GM19438 (cell line): ENCODE results near the gene RRAD.
A peak's percentile ranks its signal among the peaks of the same experiment; 100 is the strongest.

Experiments
- ATAC-seq: cut with Tn5 transposase; IDR thresholded peaks from one replicate; pipeline ENCODE4 v1.9.1; 2021; ENCODE audit warnings: low read depth; ENCODE audit not compliant: unreplicated experiment

Gene RRAD

GRCh38 chr16:66935314-66936011, 10.1 kb upstream of the RRAD start, which contains the start of gene CES2:
TSS of gene CES2 (plus strand) at chr16:66935516. CDS start at chr16:66935636, 120 bp downstream.
- no peak for ATAC-seq

DNA sequence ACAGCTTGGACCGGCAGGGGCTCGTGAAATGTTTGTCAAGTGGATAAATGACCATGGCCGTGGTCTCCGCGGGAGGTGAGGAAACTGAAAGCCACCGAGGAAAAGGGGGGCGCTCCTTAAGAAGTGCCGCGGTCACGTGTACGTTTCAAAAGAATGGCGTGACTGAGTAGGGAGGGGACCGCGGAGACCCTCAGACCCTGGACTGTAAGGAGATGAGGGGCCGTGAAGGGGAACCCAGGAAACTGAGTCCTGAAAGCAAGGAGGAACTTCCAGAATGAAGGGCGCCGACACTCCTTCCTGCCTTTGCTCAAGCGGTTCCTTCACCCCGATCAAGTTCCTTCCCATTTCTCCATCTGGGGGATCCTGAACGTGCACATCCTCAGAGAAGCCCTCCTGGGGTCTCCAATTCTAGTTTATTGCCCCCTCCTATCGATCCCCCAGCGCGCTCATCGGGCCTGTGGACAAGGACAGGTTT, 9.5 kb upstream of the RRAD start:
- peak; percentile 42 for ATAC-seq

GRCh38 chr16:66934138-66934838, 9.0 kb upstream of the RRAD start, which contains the start of gene CIAO2B:
TSS of gene CIAO2B (minus strand) at chr16:66934402. CDS start at chr16:66934364, 38 bp downstream.
- ATAC-seq = peak; percentile 69

DNA sequence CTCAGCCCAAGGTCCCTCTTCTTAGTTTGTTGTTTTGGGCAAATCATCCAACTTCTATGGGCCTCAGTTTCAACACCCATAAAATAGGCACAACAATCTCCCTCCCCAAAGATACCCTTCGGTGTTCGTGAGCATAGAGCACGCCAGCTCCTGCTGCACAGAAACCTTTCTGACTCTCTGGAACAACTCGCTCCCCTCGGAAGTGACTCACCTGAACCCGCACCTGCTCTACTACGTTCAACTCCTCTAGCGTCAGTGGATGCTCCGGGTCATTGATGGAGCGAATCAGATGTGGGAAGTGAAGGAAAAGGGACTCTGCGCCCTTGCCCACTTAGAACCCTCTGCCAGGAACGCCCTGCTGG, 8.4 kb upstream of the RRAD start:
- no peak for ATAC-seq

DNA sequence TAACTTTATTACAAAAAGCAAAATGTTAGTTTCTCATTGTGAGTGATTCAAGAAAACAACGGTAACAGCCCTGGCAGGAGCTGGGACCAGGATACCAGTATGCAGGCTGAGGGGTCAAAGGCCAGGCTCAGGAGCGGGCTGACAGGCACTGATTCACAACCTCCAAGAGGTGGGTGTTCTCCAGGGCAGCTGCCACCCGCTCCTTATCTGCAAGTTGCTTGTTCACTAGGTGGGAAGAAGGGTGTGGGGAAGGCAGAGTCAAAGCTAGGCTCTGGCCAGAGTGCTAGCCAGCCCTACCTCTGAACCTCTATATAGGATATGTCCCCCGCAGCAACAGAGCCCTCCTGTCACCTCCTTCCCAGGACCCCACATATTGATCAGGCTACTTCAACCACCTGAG, 6.7 kb upstream of the RRAD start:
- no peak for ATAC-seq

DNA sequence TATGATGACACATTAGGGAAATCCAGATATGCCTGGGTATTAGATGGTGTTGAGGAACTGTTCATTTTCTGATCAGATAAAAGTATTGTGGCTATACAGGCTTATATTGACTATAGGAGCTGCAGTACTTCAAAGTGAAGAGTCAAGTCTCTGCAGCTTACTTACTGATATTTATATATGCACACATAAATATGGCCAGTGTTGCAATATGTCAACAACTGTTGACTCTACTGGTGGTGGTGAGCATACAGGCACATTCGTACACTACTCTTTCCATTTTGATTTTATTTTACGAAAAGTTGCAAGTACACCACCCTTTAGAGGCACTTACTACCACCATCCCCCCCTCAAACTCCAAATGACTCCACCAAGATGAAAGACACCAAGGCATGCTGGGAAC, 6.3 kb upstream of the RRAD start:
- no peak for ATAC-seq

GRCh38 chr16:66930189-66930588, 4.9 kb upstream of the RRAD start:
- ATAC-seq = no peak

GRCh38 chr16:66928702-66929388, 3.5 kb upstream of the RRAD start:
- ATAC-seq = no peak

- ATAC-seq = no peak
Observed at GRCh38 chr16:66927918-66928649, 2.7 kb upstream of the RRAD start.

GRCh38 chr16:66926961-66927436, 1.7 kb upstream of the RRAD start:
- ATAC-seq = no peak

DNA sequence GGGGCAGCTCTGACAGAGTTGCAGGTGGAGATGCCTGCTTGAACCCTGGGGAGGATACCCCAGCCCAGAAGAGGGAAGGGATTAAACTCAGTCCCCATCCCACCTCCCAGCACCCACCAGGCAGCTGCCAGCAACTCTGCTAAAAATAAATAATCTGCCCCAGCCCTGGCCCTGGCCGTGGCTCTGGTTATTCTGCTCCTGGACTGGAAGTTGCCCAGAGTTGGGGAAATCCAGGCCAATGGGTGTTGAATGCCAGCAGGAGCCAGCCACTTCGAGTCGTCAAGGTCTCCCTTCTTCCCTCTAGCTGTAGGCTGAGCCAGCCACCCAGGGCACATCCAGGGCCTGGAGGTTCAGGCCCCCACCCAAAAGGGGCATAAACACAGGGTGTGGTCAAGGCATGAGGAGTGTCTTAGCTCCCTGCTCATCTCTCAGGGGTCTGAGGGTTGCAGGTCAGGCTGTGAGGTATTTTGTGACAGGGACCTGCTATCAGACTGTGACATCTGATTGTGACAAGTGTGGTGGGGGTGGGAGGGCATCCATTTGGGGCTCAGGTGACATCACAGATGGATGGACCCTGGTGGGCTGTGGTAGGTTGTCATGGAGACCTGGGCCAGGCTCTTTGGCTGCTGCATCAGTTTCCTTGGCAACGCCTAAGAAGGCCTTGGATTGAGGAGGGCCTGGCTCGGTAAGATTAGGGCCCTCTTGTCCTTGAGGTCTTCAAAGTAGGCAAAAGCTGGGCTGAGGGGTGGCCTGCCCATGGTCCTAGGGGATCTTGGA, 1.0 kb upstream of the RRAD start:
- ATAC-seq = no peak

GRCh38 chr16:66924527-66925321, 611 bp downstream of the RRAD start:
- peak; percentile 53 for ATAC-seq

DNA sequence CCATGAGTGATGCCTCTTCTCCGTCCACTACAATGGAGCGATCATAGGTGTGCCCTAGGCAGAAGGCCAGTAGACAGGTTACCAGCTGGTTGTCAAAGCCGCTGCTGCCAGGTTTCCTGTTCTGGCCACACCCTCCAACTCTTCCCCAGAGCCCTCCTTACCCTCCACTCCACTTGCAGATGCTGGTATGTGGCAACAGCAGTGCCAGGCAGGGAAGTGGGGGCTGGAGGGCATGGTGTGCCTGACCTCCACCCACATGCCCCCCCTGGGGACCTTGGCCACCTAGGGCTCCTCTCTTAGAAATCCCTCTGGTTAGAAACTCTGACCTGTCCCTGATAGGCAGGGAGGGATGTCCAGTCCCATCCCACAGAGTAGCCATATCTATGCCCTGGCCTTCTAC, 1.5 kb downstream of the RRAD start:
- ATAC-seq = no peak

GRCh38 chr16:66923247-66923731, 2.0 kb downstream of the RRAD start:
- no peak for ATAC-seq

DNA sequence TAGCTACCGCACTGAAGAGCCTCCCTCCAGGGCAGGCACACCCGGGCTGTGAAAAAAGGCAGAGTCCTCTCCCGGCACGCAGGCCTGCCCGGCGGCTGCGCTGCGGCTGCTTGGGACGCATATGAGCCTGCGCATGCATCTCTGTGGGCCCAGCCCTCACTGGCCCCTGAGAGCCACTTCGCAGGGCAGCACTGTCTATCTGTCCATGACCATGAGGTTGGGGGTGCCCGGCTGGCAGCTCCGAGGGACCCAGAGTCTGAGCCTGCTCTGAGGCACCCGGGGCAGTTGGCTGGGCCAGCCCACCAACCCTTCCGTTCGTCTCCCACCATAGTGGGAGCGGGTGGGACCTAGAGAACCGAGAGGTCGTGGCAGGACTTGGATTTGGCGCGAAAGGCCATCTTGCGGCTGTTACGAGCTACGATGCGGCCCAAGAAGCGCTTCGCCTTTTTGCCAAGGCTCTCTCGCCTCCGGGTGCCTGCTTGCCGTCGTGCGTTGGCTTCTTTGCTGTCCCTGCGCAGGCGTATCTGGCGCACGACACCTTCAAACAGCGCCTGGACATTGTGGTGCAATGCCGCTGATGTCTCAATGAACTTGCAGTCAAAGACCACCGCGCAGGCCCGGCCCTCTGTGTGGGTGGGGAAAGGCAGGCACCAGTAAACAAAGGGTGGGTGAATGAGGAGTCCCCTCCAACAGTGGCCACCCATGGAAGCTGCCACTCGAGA, 3.4 kb downstream of the RRAD start:
- ATAC-seq = no peak

GRCh38 chr16:66920924-66921680, 4.2 kb downstream of the RRAD start:
- ATAC-seq = no peak

DNA sequence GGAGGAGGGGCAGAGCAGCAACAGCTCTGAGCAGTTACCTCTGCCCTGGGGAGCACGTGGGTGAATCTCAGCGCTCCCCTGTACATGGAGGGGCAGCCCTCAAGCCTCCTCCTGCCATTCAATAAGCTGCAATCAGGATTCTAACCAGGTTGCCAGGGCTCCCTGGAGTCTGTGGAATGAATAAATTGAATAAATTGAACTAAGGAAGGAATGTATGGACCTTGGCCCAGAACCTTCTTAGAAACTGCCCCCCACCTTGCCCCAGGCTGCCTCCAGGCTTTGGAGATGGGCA, 5.1 kb downstream of the RRAD start:
- no peak for ATAC-seq
